ENCODE measurements around the gene PLEKHG5. TPM values are rescaled to one million over a fixed set of nuclear protein-coding genes. Genes with fewer than 3 reads are reported as not detected.

PLEKHG5 gene
- total RNA-seq, 2 experiments from 2014 or later: 1.7 to 1.8 TPM

DNA sequence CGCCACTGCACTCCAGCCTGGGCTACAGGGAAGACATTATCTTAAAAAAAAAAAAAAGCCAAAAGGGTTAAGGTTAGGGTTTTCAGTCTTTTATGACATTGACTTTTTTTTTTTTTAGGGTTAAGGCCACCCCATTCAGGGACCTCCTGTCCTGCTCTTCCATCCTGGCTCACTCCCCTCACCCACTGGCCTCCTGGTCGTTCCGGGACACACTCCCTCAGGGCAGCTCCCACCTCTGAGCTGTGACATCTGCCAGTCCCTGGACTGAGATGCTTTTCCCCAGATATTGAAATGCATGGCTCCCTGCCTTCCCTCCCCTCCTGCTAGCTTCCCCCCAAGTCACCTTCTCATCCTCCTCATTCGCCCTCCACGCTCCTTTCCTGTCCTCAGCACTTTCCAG is 9.6 kb downstream of the PLEKHG5 start:
- Mint-ChIP-seq H3K9me3 (no peaks in the 10 kb centered on the region), H3K4me3 (no peak overlapping the region), H3K27ac (no peak overlapping the region), H3K36me3 (ENCODE audit: low read depth) (no peaks in the 10 kb centered on the region), H3K27me3 (peaks cover 17% of the 10 kb centered on the region), H3K4me1 (ENCODE audit: low read depth) (peaks cover 10% of the 10 kb centered on the region)
- TF ChIP-seq, protein P1, sequence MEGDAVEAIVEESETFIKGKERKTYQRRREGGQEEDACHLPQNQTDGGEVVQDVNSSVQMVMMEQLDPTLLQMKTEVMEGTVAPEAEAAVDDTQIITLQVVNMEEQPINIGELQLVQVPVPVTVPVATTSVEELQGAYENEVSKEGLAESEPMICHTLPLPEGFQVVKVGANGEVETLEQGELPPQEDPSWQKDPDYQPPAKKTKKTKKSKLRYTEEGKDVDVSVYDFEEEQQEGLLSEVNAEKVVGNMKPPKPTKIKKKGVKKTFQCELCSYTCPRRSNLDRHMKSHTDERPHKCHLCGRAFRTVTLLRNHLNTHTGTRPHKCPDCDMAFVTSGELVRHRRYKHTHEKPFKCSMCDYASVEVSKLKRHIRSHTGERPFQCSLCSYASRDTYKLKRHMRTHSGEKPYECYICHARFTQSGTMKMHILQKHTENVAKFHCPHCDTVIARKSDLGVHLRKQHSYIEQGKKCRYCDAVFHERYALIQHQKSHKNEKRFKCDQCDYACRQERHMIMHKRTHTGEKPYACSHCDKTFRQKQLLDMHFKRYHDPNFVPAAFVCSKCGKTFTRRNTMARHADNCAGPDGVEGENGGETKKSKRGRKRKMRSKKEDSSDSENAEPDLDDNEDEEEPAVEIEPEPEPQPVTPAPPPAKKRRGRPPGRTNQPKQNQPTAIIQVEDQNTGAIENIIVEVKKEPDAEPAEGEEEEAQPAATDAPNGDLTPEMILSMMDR (IDR thresholded peaks at IDR 0.05): no peak
- ChIA-PET POLR2A (no interaction called here), CTCF (interaction anchor here (0.6 to 3.4 kb wide), 3 partner anchors 9 to 165 kb away, joined by 3 to 27 read pairs (median 8); partner anchors contain the start of gene PLEKHG5)
- ATAC-seq (no peak), DNase-seq (no peak)
- intact Hi-C loops (cut with micrococcal nuclease): no loop called here

DNA sequence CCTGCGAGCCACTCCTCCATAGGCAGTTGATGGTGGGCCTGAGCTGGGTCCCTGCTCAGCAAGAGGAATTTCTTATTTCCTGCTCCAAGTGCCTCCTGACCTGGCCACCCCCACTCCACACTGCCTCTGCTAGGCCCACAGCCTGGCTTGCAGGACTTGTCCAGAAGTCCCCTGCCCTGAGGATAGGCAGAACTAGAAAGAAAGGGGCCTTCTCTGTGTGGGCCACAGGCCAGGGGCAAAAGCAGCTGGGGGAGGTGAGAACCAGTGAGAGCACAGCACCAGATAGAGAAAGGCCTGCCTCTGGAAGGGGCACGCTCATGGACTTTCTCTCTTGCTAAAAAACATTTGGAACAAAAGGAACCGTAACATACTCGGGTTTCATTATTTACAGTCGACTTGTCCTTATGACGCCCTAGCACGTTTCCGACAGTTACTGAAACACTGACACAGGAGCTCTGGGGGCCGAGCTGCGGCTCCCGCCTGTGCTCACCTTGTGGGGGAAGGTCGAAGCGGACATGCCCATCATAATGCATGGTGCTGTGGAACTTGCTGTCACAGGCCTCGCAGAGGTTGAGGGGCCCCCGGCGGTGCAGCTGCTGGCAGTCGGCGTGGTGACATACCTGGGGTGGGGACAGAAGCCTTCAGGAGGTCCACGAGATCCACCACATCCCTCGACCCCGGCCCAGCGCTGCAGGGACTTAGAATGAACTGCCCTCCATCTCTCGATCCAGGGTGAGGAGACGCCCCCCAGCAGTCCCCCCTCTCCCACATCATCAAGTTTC is 14.2 kb downstream of the PLEKHG5 start:
- DNase-seq: no peak
- Mint-ChIP-seq H3K4me3 (no peak overlapping the region), H3K27me3 (no peaks in the 10 kb centered on the region), H3K4me1 (ENCODE audit: low read depth) (peaks cover 2% of the 10 kb centered on the region), H3K27ac (no peak overlapping the region), H3K36me3 (ENCODE audit: low read depth) (no peaks in the 10 kb centered on the region), H3K9me3 (no peaks in the 10 kb centered on the region)
- intact Hi-C loops (cut with micrococcal nuclease): no loop called here
- no peak for ATAC-seq
- POLR2A ChIA-PET: interaction anchor here (0.6 to 1.0 kb wide), 4 partner anchors 9 to 58 kb away, joined by 3 read pairs; no protein-coding TSS in a partner anchor
- CTCF ChIA-PET: interaction anchor here (1.1 to 2.5 kb wide), 4 partner anchors 9 to 54 kb away, joined by 3 to 16 read pairs (median 10); partner anchors contain the start of gene TNFRSF25
- TF ChIP-seq, protein P1 (IDR thresholded peaks at IDR 0.05): no peak

DNA sequence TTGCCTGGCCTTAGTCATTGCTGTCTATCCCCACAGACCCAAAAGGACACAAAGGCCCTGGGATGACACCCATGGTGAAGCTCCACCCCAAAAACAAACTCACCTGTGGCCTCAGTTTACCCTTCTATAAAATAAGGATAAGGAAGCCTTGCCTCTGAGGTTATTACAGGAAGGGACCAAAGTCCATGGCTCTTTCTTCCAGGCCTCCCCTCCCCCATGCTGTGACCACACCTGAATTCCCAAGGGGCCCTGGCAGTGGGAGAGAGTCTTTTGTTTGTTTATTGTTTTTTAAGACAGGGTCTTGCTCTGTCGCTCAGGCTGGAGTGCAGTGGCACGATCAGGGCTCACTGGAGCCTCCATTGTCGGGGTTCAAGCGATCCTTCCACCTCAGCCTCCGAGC is 15.0 kb downstream of the PLEKHG5 start:
- ATAC-seq: no peak
- TF ChIP-seq, protein P1 (IDR thresholded peaks at IDR 0.05): no peak
- Mint-ChIP-seq H3K9me3 (no peaks in the 10 kb centered on the region), H3K27ac (no peak overlapping the region), H3K27me3 (no peaks in the 10 kb centered on the region), H3K36me3 (ENCODE audit: low read depth) (no peaks in the 10 kb centered on the region), H3K4me1 (ENCODE audit: low read depth) (peaks cover 2% of the 10 kb centered on the region), H3K4me3 (no peak overlapping the region)
- intact Hi-C loops (cut with micrococcal nuclease): no loop called here
- DNase-seq: no peak
- CTCF ChIA-PET: interaction anchor here (1.0 to 2.5 kb wide), 7 partner anchors 9 to 39 kb away, joined by 3 to 16 read pairs (median 4); partner anchors contain the start of gene TNFRSF25
- POLR2A ChIA-PET: interaction anchor here (0.6 kb wide), 1 partner anchor 14 kb away, joined by 3 read pairs; no protein-coding TSS in a partner anchor

DNA sequence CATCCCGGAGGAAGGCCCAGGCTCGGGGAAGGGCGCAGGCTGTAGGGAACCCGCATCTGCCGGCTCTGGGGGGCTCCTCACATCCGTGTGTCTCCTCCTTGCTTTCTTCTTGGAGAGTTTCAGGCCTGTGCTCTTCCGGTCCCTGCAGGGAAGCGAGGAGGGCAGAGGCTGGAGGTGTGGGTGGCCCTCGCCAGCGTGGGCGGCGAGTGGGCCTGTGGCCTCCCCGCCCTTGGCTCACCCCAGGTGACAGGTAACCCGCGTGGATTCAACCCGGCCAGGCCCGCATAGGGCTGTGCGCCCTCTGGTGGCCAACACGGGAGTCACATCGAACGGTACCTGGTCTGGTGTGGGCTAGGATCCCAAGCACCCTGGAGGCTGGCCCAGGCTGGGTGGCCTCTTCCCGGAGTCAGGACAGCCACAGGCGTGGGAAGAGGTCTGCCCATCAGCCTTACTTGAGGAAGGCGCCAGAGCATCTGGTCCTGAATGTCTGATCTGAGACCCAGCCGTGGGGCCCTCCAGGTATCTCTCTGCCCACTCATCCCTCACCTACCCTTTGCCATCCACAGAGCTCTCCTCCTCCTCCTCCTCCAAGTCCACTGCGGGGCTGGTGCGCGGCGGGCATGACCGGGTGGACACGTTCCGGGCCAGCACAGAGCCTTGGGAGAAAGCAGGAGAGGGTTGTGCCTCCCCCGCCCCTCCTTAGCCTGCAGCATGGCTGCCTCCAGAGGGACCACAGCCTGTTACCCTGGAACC is 15.9 kb downstream of the PLEKHG5 start:
- intact Hi-C loops (cut with micrococcal nuclease): no loop called here
- H3K27me3 Mint-ChIP-seq: no peaks in the 10 kb centered on the region
- POLR2A ChIA-PET: interaction anchor here (0.7 kb wide), 1 partner anchor 10 kb away, joined by 3 read pairs; no protein-coding TSS in a partner anchor

More for the DNA sequence above, 15.9 kb downstream of the PLEKHG5 start:
- H3K36me3 Mint-ChIP-seq (ENCODE audit: low read depth): no peaks in the 10 kb centered on the region
- peaks cover 2% of the 10 kb centered on the region for H3K4me1 Mint-ChIP-seq (ENCODE audit: low read depth)
- ATAC-seq: peak; percentile 95
- DNase-seq: peak; percentile 80
- no peak overlapping the region for H3K27ac Mint-ChIP-seq
- TF ChIP-seq, protein P1 (IDR thresholded peaks at IDR 0.05): peak; percentile 96
- no peak overlapping the region for H3K4me3 Mint-ChIP-seq
- no peaks in the 10 kb centered on the region for H3K9me3 Mint-ChIP-seq
- CTCF ChIA-PET: interaction anchor here (1.0 to 2.5 kb wide), 7 partner anchors 7 to 38 kb away, joined by 3 to 16 read pairs (median 3); partner anchors contain the start of gene TNFRSF25
